Activated T-cell treated with anti-CD3 and anti-CD28 coated beads, Interleukin-2, amount 50 U/mL, for 4 hours (primary cell): ENCODE results near the gene CLSTN3. TPM values are rescaled to one million over a fixed set of nuclear protein-coding genes. Genes with fewer than 3 reads are reported as not detected.
"Not testable (repeated sequence)": the region's sequence is repeated elsewhere in the genome, so short reads cannot be mapped to it uniquely, and the experiment has no call there.

Experiments used
- ATAC-seq, 2 donors: fragments of 200-7000 bp; cut with Tn5 transposase; one replicate each; pipeline ENCODE4 v1.10.0; 2021
- DNase-seq: peaks from one replicate; pipeline ENCODE4 v3.0.0-alpha.2; 2020
- H3K27me3 Mint-ChIP-seq: one replicate; pipeline ENCODE4 v1.8.0; 2021; ENCODE audit warnings: low read depth, mixed read lengths
- H3K36me3 Mint-ChIP-seq: one replicate; pipeline ENCODE4 v1.8.0; 2022; ENCODE audit warnings: mixed read lengths; ENCODE audit not compliant: insufficient read depth
- H3K4me1 Mint-ChIP-seq: one replicate; pipeline ENCODE4 v1.8.0; 2021; ENCODE audit warnings: low read depth, mixed read lengths
- H3K4me3 Mint-ChIP-seq: one replicate; pipeline ENCODE4 v1.8.0; 2021; ENCODE audit warnings: mild to moderate bottlenecking, moderate library complexity, mixed read lengths
- H3K9me3 Mint-ChIP-seq: one replicate; pipeline ENCODE4 v1.8.0; 2021; ENCODE audit warnings: mixed read lengths
- total RNA-seq, 3 donors: library from RNA; stranded (reverse); gene quantifications; one replicate each; pipeline ENCODE4 v1.2.1, GENCODE V29; 2021

CLSTN3 gene
- total RNA-seq, 3 donors from 2014 or later: 9.2 to 12.2 (median 9.9) TPM

GRCh38 chr12:7158781-7159609, 28.8 kb downstream of the CLSTN3 start:
- Mint-ChIP-seq H3K27me3 (peaks cover 12% of the 10 kb centered on the region), H3K36me3 (peaks cover 10% of the 10 kb centered on the region), H3K9me3 (no peaks in the 10 kb centered on the region), H3K4me3 (no peak overlapping the region), H3K4me1 (peaks cover 11% of the 10 kb centered on the region)
- no peak for ATAC-seq
- DNase-seq: no peak

GRCh38 chr12:7160183-7160582, 30.0 kb downstream of the CLSTN3 start:
- H3K9me3 Mint-ChIP-seq: no peaks in the 10 kb centered on the region
- DNase-seq (no peak), ATAC-seq (no peak)
- no peak overlapping the region for H3K4me3 Mint-ChIP-seq
- H3K27me3 Mint-ChIP-seq: peaks cover 12% of the 10 kb centered on the region
- H3K36me3 Mint-ChIP-seq: peaks cover 6% of the 10 kb centered on the region
- peaks cover 11% of the 10 kb centered on the region for H3K4me1 Mint-ChIP-seq

GRCh38 chr12:7161327-7161726, 31.2 kb downstream of the CLSTN3 start:
- peaks cover 12% of the 10 kb centered on the region for H3K27me3 Mint-ChIP-seq
- no peak for DNase-seq

GRCh38 chr12:7161811-7162210, 31.6 kb downstream of the CLSTN3 start:
- Mint-ChIP-seq H3K27me3 (peaks cover 15% of the 10 kb centered on the region), H3K4me3 (no peak overlapping the region), H3K9me3 (no peaks in the 10 kb centered on the region), H3K36me3 (no peaks in the 10 kb centered on the region), H3K4me1 (peaks cover 11% of the 10 kb centered on the region)
- no peak for DNase-seq
- no peak for ATAC-seq

More at GRCh38 chr12:7161327-7161726, 31.2 kb downstream of the CLSTN3 start:
- Mint-ChIP-seq H3K4me3 (no peak overlapping the region), H3K36me3 (peaks cover 3% of the 10 kb centered on the region), H3K9me3 (no peaks in the 10 kb centered on the region), H3K4me1 (peaks cover 11% of the 10 kb centered on the region)
- ATAC-seq: no peak

- peak overlapping the region; percentile 47 for H3K4me3 Mint-ChIP-seq
- H3K27me3 Mint-ChIP-seq: peaks cover 15% of the 10 kb centered on the region
- ATAC-seq: peak; percentile 61 to 74
- H3K36me3 Mint-ChIP-seq: peaks cover 2% of the 10 kb centered on the region
- peaks cover 11% of the 10 kb centered on the region for H3K4me1 Mint-ChIP-seq
- no peak for DNase-seq
- H3K9me3 Mint-ChIP-seq: peaks cover 3% of the 10 kb centered on the region
Measured at GRCh38 chr12:7162691-7163114, 32.5 kb downstream of the CLSTN3 start.

- Mint-ChIP-seq H3K4me3 (no peak overlapping the region), H3K4me1 (no peaks in the 10 kb centered on the region), H3K36me3 (peaks cover 4% of the 10 kb centered on the region), H3K9me3 (peaks cover 34% of the 10 kb centered on the region), H3K27me3 (peaks cover 8% of the 10 kb centered on the region)
- DNase-seq (no peak), ATAC-seq (no peak)
Measured at GRCh38 chr12:7169951-7170350, 39.8 kb downstream of the CLSTN3 start.

- Mint-ChIP-seq H3K4me1 (no peaks in the 10 kb centered on the region), H3K9me3 (peaks cover 34% of the 10 kb centered on the region), H3K27me3 (peaks cover 14% of the 10 kb centered on the region), H3K4me3 (no peak overlapping the region), H3K36me3 (peaks cover 4% of the 10 kb centered on the region)
- DNase-seq: no peak
- ATAC-seq: no peak
Measured at GRCh38 chr12:7171854-7172253, 41.7 kb downstream of the CLSTN3 start.

GRCh38 chr12:7175493-7175892, 45.3 kb downstream of the CLSTN3 start:
- Mint-ChIP-seq H3K27me3 (peaks cover 27% of the 10 kb centered on the region), H3K36me3 (no peaks in the 10 kb centered on the region), H3K4me3 (no peak overlapping the region), H3K9me3 (peaks cover 21% of the 10 kb centered on the region), H3K4me1 (no peaks in the 10 kb centered on the region)
- ATAC-seq: no peak
- DNase-seq: no peak

GRCh38 chr12:7176595-7176994, 46.4 kb downstream of the CLSTN3 start:
- no peak overlapping the region for H3K4me3 Mint-ChIP-seq
- DNase-seq: no peak
- no peak for ATAC-seq
- no peaks in the 10 kb centered on the region for H3K36me3 Mint-ChIP-seq
- peaks cover 11% of the 10 kb centered on the region for H3K9me3 Mint-ChIP-seq
- peaks cover 29% of the 10 kb centered on the region for H3K27me3 Mint-ChIP-seq
- no peaks in the 10 kb centered on the region for H3K4me1 Mint-ChIP-seq

- H3K9me3 Mint-ChIP-seq: no peaks in the 10 kb centered on the region
- peaks cover 26% of the 10 kb centered on the region for H3K27me3 Mint-ChIP-seq
- H3K36me3 Mint-ChIP-seq: no peaks in the 10 kb centered on the region
- ATAC-seq (no peak), DNase-seq (no peak)
- H3K4me3 Mint-ChIP-seq: no peak overlapping the region
- no peaks in the 10 kb centered on the region for H3K4me1 Mint-ChIP-seq
Measured at GRCh38 chr12:7178481-7178880, 48.3 kb downstream of the CLSTN3 start.

GRCh38 chr12:7180685-7181084, 50.5 kb downstream of the CLSTN3 start:
- no peaks in the 10 kb centered on the region for H3K36me3 Mint-ChIP-seq
- H3K27me3 Mint-ChIP-seq: peaks cover 23% of the 10 kb centered on the region
- ATAC-seq (no peak), DNase-seq (no peak)
- no peaks in the 10 kb centered on the region for H3K4me1 Mint-ChIP-seq
- no peak overlapping the region for H3K4me3 Mint-ChIP-seq
- H3K9me3 Mint-ChIP-seq: no peaks in the 10 kb centered on the region

- H3K27me3 Mint-ChIP-seq, H3K4me3 Mint-ChIP-seq, DNase-seq, H3K36me3 Mint-ChIP-seq, H3K9me3 Mint-ChIP-seq, ATAC-seq: not testable (repeated sequence)
- peaks cover 16% of the 10 kb centered on the region for H3K4me1 Mint-ChIP-seq
Measured at GRCh38 chr12:7186058-7186457, 55.9 kb downstream of the CLSTN3 start.

GRCh38 chr12:7188562-7189397, 58.6 kb downstream of the CLSTN3 start:
- Mint-ChIP-seq H3K36me3 (peaks cover 16% of the 10 kb centered on the region), H3K9me3 (no peaks in the 10 kb centered on the region), H3K27me3 (no peaks in the 10 kb centered on the region)

GRCh38 chr12:7189398-7190267, 59.5 kb downstream of the CLSTN3 start, which contains the start of gene PEX5:
PEX5 (plus strand) TSS chr12:7189686; CDS start chr12:7190378, 692 bp downstream.
- peaks cover 38% of the 10 kb centered on the region for H3K4me1 Mint-ChIP-seq
- H3K4me3 Mint-ChIP-seq: peak within 1 kb of the TSS; percentile 91
- H3K36me3 Mint-ChIP-seq: peaks cover 22% of the 10 kb centered on the region
- ATAC-seq (peak; percentile 97 to 98), DNase-seq (peak; percentile 80)
- H3K9me3 Mint-ChIP-seq: no peaks in the 10 kb centered on the region
- H3K27me3 Mint-ChIP-seq: no peaks in the 10 kb centered on the region

More at GRCh38 chr12:7188562-7189397, 58.6 kb downstream of the CLSTN3 start:
- Mint-ChIP-seq H3K4me3 (peak overlapping the region; percentile 91), H3K4me1 (peaks cover 35% of the 10 kb centered on the region)
- ATAC-seq (peak; percentile 33 to 47), DNase-seq (peak; percentile 52)
